Measurements from ENCODE around the gene AIFM1.

AIFM1 gene

GRCh38 chrX:130103605-130104004, 62.0 kb downstream of the AIFM1 start:
- peaks cover 91% of the 10 kb centered on the region for H3K4me1 Mint-ChIP-seq (ENCODE audit: low read depth)
- intact Hi-C loops (cut with micrococcal nuclease), result no loop called here
- H3K36me3 Mint-ChIP-seq (ENCODE audit: low read depth), result peaks cover 63% of the 10 kb centered on the region
- no peak overlapping the region for H3K27ac Mint-ChIP-seq
- H3K4me3 Mint-ChIP-seq, result no peak overlapping the region
- H3K9me3 Mint-ChIP-seq, result no peaks in the 10 kb centered on the region
- H3K27me3 Mint-ChIP-seq, result no peaks in the 10 kb centered on the region

GRCh38 chrX:130100180-130100579, 65.5 kb downstream of the AIFM1 start:
- no peaks in the 10 kb centered on the region for H3K27me3 Mint-ChIP-seq
- peaks cover 45% of the 10 kb centered on the region for H3K36me3 Mint-ChIP-seq (ENCODE audit: low read depth)
- intact Hi-C loops (cut with micrococcal nuclease), result no loop called here
- no peak overlapping the region for H3K4me3 Mint-ChIP-seq
- H3K27ac Mint-ChIP-seq, result no peak overlapping the region
- H3K9me3 Mint-ChIP-seq, result no peaks in the 10 kb centered on the region
- peaks cover 76% of the 10 kb centered on the region for H3K4me1 Mint-ChIP-seq (ENCODE audit: low read depth)

- H3K27ac Mint-ChIP-seq, result peak overlapping the region; percentile 48
These were observed 67.5 kb downstream of the AIFM1 start for GRCh38 chrX:130098210-130098552.

GRCh38 chrX:130097507-130098209, 68.0 kb downstream of the AIFM1 start:
- H3K27me3 Mint-ChIP-seq, result no peaks in the 10 kb centered on the region
- H3K9me3 Mint-ChIP-seq, result no peaks in the 10 kb centered on the region
- intact Hi-C loops (cut with micrococcal nuclease), result no loop called here
- peak overlapping the region; percentile 48 for H3K27ac Mint-ChIP-seq
- peaks cover 44% of the 10 kb centered on the region for H3K36me3 Mint-ChIP-seq (ENCODE audit: low read depth)
- H3K4me1 Mint-ChIP-seq (ENCODE audit: low read depth), result peaks cover 78% of the 10 kb centered on the region
- H3K4me3 Mint-ChIP-seq, result no peak overlapping the region

More at GRCh38 chrX:130098210-130098552, 67.5 kb downstream of the AIFM1 start:
- H3K4me3 Mint-ChIP-seq, result no peak overlapping the region
- intact Hi-C loops (cut with micrococcal nuclease), result no loop called here
- peaks cover 44% of the 10 kb centered on the region for H3K36me3 Mint-ChIP-seq (ENCODE audit: low read depth)
- H3K9me3 Mint-ChIP-seq, result no peaks in the 10 kb centered on the region
- H3K27me3 Mint-ChIP-seq, result no peaks in the 10 kb centered on the region
- peaks cover 78% of the 10 kb centered on the region for H3K4me1 Mint-ChIP-seq (ENCODE audit: low read depth)

- Mint-ChIP-seq H3K4me1 (ENCODE audit: low read depth) (peaks cover 78% of the 10 kb centered on the region), H3K27ac (no peak overlapping the region), H3K9me3 (no peaks in the 10 kb centered on the region), H3K4me3 (no peak overlapping the region), H3K27me3 (no peaks in the 10 kb centered on the region), H3K36me3 (ENCODE audit: low read depth) (peaks cover 25% of the 10 kb centered on the region)
- intact Hi-C loops (cut with micrococcal nuclease), result no loop called here
These were observed 70.2 kb downstream of the AIFM1 start for GRCh38 chrX:130095249-130096030.

- intact Hi-C loops (cut with micrococcal nuclease), result no loop called here
- H3K27ac Mint-ChIP-seq, result no peak overlapping the region
These were observed 70.9 kb downstream of the AIFM1 start for GRCh38 chrX:130094696-130095095.

GRCh38 chrX:130093271-130093670, 72.4 kb downstream of the AIFM1 start:
- intact Hi-C loops (cut with micrococcal nuclease), result no loop called here
- Mint-ChIP-seq H3K4me1 (ENCODE audit: low read depth) (peaks cover 71% of the 10 kb centered on the region), H3K4me3 (no peak overlapping the region)

More at GRCh38 chrX:130094696-130095095, 70.9 kb downstream of the AIFM1 start:
- no peaks in the 10 kb centered on the region for H3K9me3 Mint-ChIP-seq
- no peak overlapping the region for H3K4me3 Mint-ChIP-seq
- H3K4me1 Mint-ChIP-seq (ENCODE audit: low read depth), result peaks cover 76% of the 10 kb centered on the region
- H3K36me3 Mint-ChIP-seq (ENCODE audit: low read depth), result peaks cover 25% of the 10 kb centered on the region
- no peaks in the 10 kb centered on the region for H3K27me3 Mint-ChIP-seq

GRCh38 chrX:130091980-130092522, 73.6 kb downstream of the AIFM1 start:
- Mint-ChIP-seq H3K27me3 (no peaks in the 10 kb centered on the region), H3K27ac (peak overlapping the region; percentile 82), H3K4me1 (ENCODE audit: low read depth) (peaks cover 76% of the 10 kb centered on the region), H3K4me3 (peak overlapping the region; percentile 55), H3K36me3 (ENCODE audit: low read depth) (peaks cover 26% of the 10 kb centered on the region), H3K9me3 (no peaks in the 10 kb centered on the region)
- intact Hi-C loops (cut with micrococcal nuclease), result no loop called here

More at GRCh38 chrX:130093271-130093670, 72.4 kb downstream of the AIFM1 start:
- Mint-ChIP-seq H3K9me3 (no peaks in the 10 kb centered on the region), H3K27me3 (no peaks in the 10 kb centered on the region), H3K27ac (no peak overlapping the region), H3K36me3 (ENCODE audit: low read depth) (peaks cover 21% of the 10 kb centered on the region)

GRCh38 chrX:130090364-130090763, 75.3 kb downstream of the AIFM1 start:
- no peaks in the 10 kb centered on the region for H3K27me3 Mint-ChIP-seq
- H3K36me3 Mint-ChIP-seq (ENCODE audit: low read depth), result peaks cover 28% of the 10 kb centered on the region
- peaks cover 84% of the 10 kb centered on the region for H3K4me1 Mint-ChIP-seq (ENCODE audit: low read depth)
- H3K4me3 Mint-ChIP-seq, result no peak overlapping the region
- intact Hi-C loops (cut with micrococcal nuclease), result no loop called here
- H3K27ac Mint-ChIP-seq, result peak overlapping the region; percentile 63
- H3K9me3 Mint-ChIP-seq, result no peaks in the 10 kb centered on the region

GRCh38 chrX:130086447-130087206, 79.0 kb downstream of the AIFM1 start:
- Mint-ChIP-seq H3K36me3 (ENCODE audit: low read depth) (peaks cover 24% of the 10 kb centered on the region), H3K27ac (peak overlapping the region; percentile 89), H3K4me3 (peak overlapping the region; percentile 26), H3K4me1 (ENCODE audit: low read depth) (peaks cover 84% of the 10 kb centered on the region), H3K27me3 (no peaks in the 10 kb centered on the region), H3K9me3 (no peaks in the 10 kb centered on the region)
- intact Hi-C loops (cut with micrococcal nuclease), result no loop called here

- intact Hi-C loops (cut with micrococcal nuclease), result no loop called here
- H3K4me1 Mint-ChIP-seq (ENCODE audit: low read depth), result peaks cover 89% of the 10 kb centered on the region
These were observed 79.8 kb downstream of the AIFM1 start for GRCh38 chrX:130085551-130086446.

GRCh38 chrX:130084631-130085237, 80.9 kb downstream of the AIFM1 start:
- H3K27ac Mint-ChIP-seq, result peak overlapping the region; percentile 89
- H3K9me3 Mint-ChIP-seq, result no peaks in the 10 kb centered on the region
- H3K4me1 Mint-ChIP-seq (ENCODE audit: low read depth), result peaks cover 86% of the 10 kb centered on the region
- H3K4me3 Mint-ChIP-seq, result peak overlapping the region; percentile 10
- peaks cover 42% of the 10 kb centered on the region for H3K36me3 Mint-ChIP-seq (ENCODE audit: low read depth)
- H3K27me3 Mint-ChIP-seq, result no peaks in the 10 kb centered on the region
- intact Hi-C loops (cut with micrococcal nuclease), result no loop called here

More at GRCh38 chrX:130085551-130086446, 79.8 kb downstream of the AIFM1 start:
- H3K4me3 Mint-ChIP-seq, result no peak overlapping the region
- H3K27me3 Mint-ChIP-seq, result no peaks in the 10 kb centered on the region
- peak overlapping the region; percentile 89 for H3K27ac Mint-ChIP-seq
- no peaks in the 10 kb centered on the region for H3K9me3 Mint-ChIP-seq
- peaks cover 33% of the 10 kb centered on the region for H3K36me3 Mint-ChIP-seq (ENCODE audit: low read depth)
